SK-N-SH (cell line): ENCODE results near the gene FBH1. TPM values are rescaled to one million over a fixed set of nuclear protein-coding genes. Genes with fewer than 3 reads are reported as not detected.

Experiments
- CTCF ChIA-PET: fragments of 300-600, 350-600 bp; formaldehyde crosslinking; extraction: SDS; loops from one replicate; lab custom pipeline; 2021; lab: Yijun Ruan, JAX
- POLR2A ChIA-PET: fragments of 350-600 bp; sonication (Branson Sonifier 250); formaldehyde crosslinking; extraction: SDS; loops from one replicate; lab custom pipeline; 2020; ENCODE audit warnings: antibody characterized with exemption, inconsistent platforms; lab: Yijun Ruan, JAX
- DNase-seq: peaks from one replicate; pipeline ENCODE4 v3.0.0; 2012
- H2AFZ ChIP-seq: fragments of 200-600 bp; sonication (generic); 2 replicates; pipeline ENCODE4 v1.8.1; 2016; ENCODE audit warnings: antibody characterized with exemption, mild to moderate bottlenecking, low read depth
- H3F3A ChIP-seq: fragments of 200-600 bp; sonication (generic); replicated peaks from 2 replicates; pipeline ENCODE3; 2016; ENCODE audit warnings: antibody characterized with exemption, mild to moderate bottlenecking; ENCODE audit not compliant: insufficient read depth
- H3K27ac ChIP-seq, 2 experiments: fragments of 200-500 bp in 1 of 2; fragments of 200-600 bp in 1 of 2; sonication (Bioruptor generic) in 1 of 2; sonication (generic), shearing (Covaris generic) in 1 of 2; 2 replicates each; pipeline versions ENCODE4 v1.5.1 to v1.6.1; 2014 to 2016; ENCODE audit warnings: low read depth in 2 of 2, inconsistent platforms in 1 of 2, low read length in 1 of 2, mild to moderate bottlenecking in 1 of 2, mixed read lengths in 1 of 2
- H3K27me3 ChIP-seq: fragments of 200-600 bp; sonication (generic), shearing (Covaris generic); 2 replicates; pipeline ENCODE4 v1.6.1; 2016; ENCODE audit warnings: mixed run types; ENCODE audit not compliant: insufficient read depth
- H3K36me3 ChIP-seq, 2 experiments: fragments of 200-500 bp in 1 of 2; fragments of 200-600 bp in 1 of 2; sonication (Bioruptor generic) in 1 of 2; sonication (generic) in 1 of 2; replicated peaks in 1 of 2; 2 replicates each; pipeline versions ENCODE3 to v1.5.1; 2014 to 2016; ENCODE audit warnings: low read length in 1 of 2, mild to moderate bottlenecking in 1 of 2; ENCODE audit not compliant: insufficient read depth in 2 of 2, control insufficient read depth in 1 of 2
- H3K4me1 ChIP-seq, 2 experiments: fragments of 200-500 bp in 1 of 2; fragments of 200-600 bp in 1 of 2; sonication (Bioruptor generic) in 1 of 2; sonication (generic), shearing (Covaris generic) in 1 of 2; 2 replicates each; pipeline versions ENCODE4 v1.5.1 to v1.6.1; 2014 to 2016; ENCODE audit warnings: low read depth in 1 of 2, low read length in 1 of 2, mixed run types in 1 of 2; ENCODE audit not compliant: insufficient read depth in 2 of 2, control insufficient read depth in 1 of 2
- H3K4me2 ChIP-seq: fragments of 200-600 bp; sonication (generic), shearing (Covaris generic); 2 replicates; pipeline ENCODE4 v1.6.1; 2017; ENCODE audit warnings: mixed run types
- H3K4me3 ChIP-seq, 2 experiments: fragments of 200-500 bp in 1 of 2; fragments of 200-600 bp in 1 of 2; sonication (Bioruptor generic) in 1 of 2; sonication (generic), shearing (Covaris generic) in 1 of 2; 2 replicates each; pipeline versions ENCODE4 v1.5.1 to v1.8.1; 2014 to 2016; ENCODE audit warnings: low read depth in 2 of 2, inconsistent platforms in 1 of 2, low read length in 1 of 2, mild to moderate bottlenecking in 1 of 2, mixed read lengths in 1 of 2, moderate library complexity in 1 of 2
- H3K79me2 ChIP-seq: fragments of 200-600 bp; sonication (generic); 2 replicates; pipeline ENCODE4 v1.8.1; 2017; ENCODE audit warnings: mild to moderate bottlenecking; ENCODE audit not compliant: insufficient read depth
- H3K9ac ChIP-seq: fragments of 200-600 bp; sonication (generic); 2 replicates; pipeline ENCODE4 v1.6.1; 2017; ENCODE audit warnings: mixed run types
- H3K9me2 ChIP-seq: fragments of 200-600 bp; sonication (generic); 2 replicates; pipeline ENCODE4 v1.6.1; 2017; ENCODE audit warnings: mixed run types
- H3K9me3 ChIP-seq: fragments of 200-600 bp; sonication (generic); 2 replicates; pipeline ENCODE4 v1.6.1; 2017; ENCODE audit warnings: mixed run types, mild to moderate bottlenecking, moderate library complexity
- H4K20me1 ChIP-seq: fragments of 200-600 bp; sonication (generic); 2 replicates; pipeline ENCODE4 v1.6.1; 2017; ENCODE audit warnings: mild to moderate bottlenecking, mixed run types; ENCODE audit not compliant: insufficient read depth
- ELF1 ChIP-seq: IDR thresholded peaks from 2 replicates; pipeline ENCODE4 v1.4.0; 2012
- EP300 ChIP-seq, 2 experiments: IDR thresholded peaks; 2 replicates each; pipeline versions ENCODE4 v1.4.0 to v1.6.1; 2012; ENCODE audit warnings: borderline replicate concordance in 1 of 2, low read depth in 1 of 2, low read length in 1 of 2
- EZH2phosphoT487 ChIP-seq: fragments of 200-600 bp; sonication (generic); IDR thresholded peaks from 2 replicates; pipeline ENCODE4 v1.6.1; 2017; ENCODE audit warnings: low read depth, mixed run types, mild to moderate bottlenecking, antibody characterized with exemption, moderate library complexity, borderline replicate concordance
- FOSL2 ChIP-seq: IDR thresholded peaks from 2 replicates; pipeline ENCODE4 v1.4.0; 2012; ENCODE audit warnings: low read depth, mild to moderate bottlenecking, moderate library complexity, borderline replicate concordance
- GATA2 ChIP-seq: sonication (generic); formaldehyde crosslinking; IDR thresholded peaks from 2 replicates; pipeline ENCODE4 v1.5.0; 2020; ENCODE audit warnings: mild to moderate bottlenecking, missing genetic modification reagents
- JUND ChIP-seq: IDR thresholded peaks from 2 replicates; pipeline ENCODE4 v1.4.0; 2012
- MAX ChIP-seq: IDR thresholded peaks from 2 replicates; pipeline ENCODE4 v1.4.0; 2012; ENCODE audit warnings: low read depth
- MXI1 ChIP-seq: IDR thresholded peaks from 2 replicates; pipeline ENCODE4 v1.6.1; 2012; ENCODE audit warnings: mild to moderate bottlenecking, low read depth, low read length, improper control_type of control experiment
- NFIC ChIP-seq: IDR thresholded peaks from 2 replicates; pipeline ENCODE4 v1.4.0; 2012; ENCODE audit warnings: borderline replicate concordance
- NRF1 ChIP-seq: IDR thresholded peaks from 2 replicates; pipeline ENCODE4 v1.6.1; 2012; ENCODE audit warnings: low read depth, mild to moderate bottlenecking, low read length
- POLR2AphosphoS5 ChIP-seq: IDR thresholded peaks from 2 replicates; pipeline ENCODE4 v1.6.1; 2012; ENCODE audit warnings: low read depth, low read length
- REST ChIP-seq: IDR thresholded peaks from 2 replicates; pipeline ENCODE4 v1.6.1; 2012; ENCODE audit warnings: mild to moderate bottlenecking, low read depth, low read length, moderate library complexity
- RFX5 ChIP-seq: IDR thresholded peaks from 2 replicates; pipeline ENCODE4 v1.6.1; 2012; ENCODE audit warnings: mild to moderate bottlenecking, improper control_type of control experiment, low read length
- SIN3A ChIP-seq: IDR thresholded peaks from 2 replicates; pipeline ENCODE4 v1.6.1; 2012; ENCODE audit warnings: low read depth, mild to moderate bottlenecking, low read length, moderate library complexity, borderline replicate concordance
- SMC3 ChIP-seq: IDR thresholded peaks from 2 replicates; pipeline ENCODE4 v1.6.1; 2012; ENCODE audit warnings: low read depth, low read length, improper control_type of control experiment
- TEAD4 ChIP-seq: IDR thresholded peaks from 2 replicates; pipeline ENCODE4 v1.4.0; 2012; ENCODE audit warnings: mild to moderate bottlenecking, borderline replicate concordance; ENCODE audit not compliant: insufficient read depth
- USF1 ChIP-seq: IDR thresholded peaks from 2 replicates; pipeline ENCODE4 v1.4.0; 2012; ENCODE audit warnings: low read depth, borderline replicate concordance
- USF2 ChIP-seq: fragments of 150-350 bp; IDR thresholded peaks from 2 replicates; pipeline ENCODE4 v1.6.1; 2017; ENCODE audit warnings: antibody characterized with exemption, low read length, low read depth, borderline replicate concordance
- YY1 ChIP-seq: IDR thresholded peaks from 2 replicates; pipeline ENCODE4 v1.4.0; 2012; ENCODE audit warnings: low read depth, mild to moderate bottlenecking
- ZBTB33 ChIP-seq: IDR thresholded peaks from 2 replicates; pipeline ENCODE4 v1.4.0; 2012; ENCODE audit warnings: low read depth, borderline replicate concordance
- WGBS: methylation state at CpG from one replicate; pipeline ENCODE4 v1.1.6; 2017; ENCODE audit warnings: low lambda C conversion rate; 5-methylcytosine and 5-hydroxymethylcytosine counted together
- polyA plus RNA-seq, 3 experiments: library from polyadenylated mRNA; depleted of rRNA; stranded (reverse); fragments of >200 nt; gene quantifications; 2 replicates each; pipeline ENCODE4 v1.2.3, GENCODE V29; 2012

FBH1 gene
- polyA plus RNA-seq, 1 of the 3 experiments (the other 2 are of a cell fraction): 60.9 TPM

GRCh38 chr10:5959142-5959541, 69.1 kb downstream of the FBH1 start:
- Histone ChIP-seq H3K9ac (no peak overlapping the region), H2AFZ (no peak overlapping the region), H3K4me1 (no peaks in the 10 kb centered on the region), H3K9me3 (no peaks in the 10 kb centered on the region)
- no peak for DNase-seq
- no peak for TF ChIP-seq FOSL2
- no peak for TF ChIP-seq USF2
- no peak for TF ChIP-seq REST
- TF ChIP-seq JUND: no peak
- TF ChIP-seq GATA2 (CRISPR knock-in tag): no peak
- TF ChIP-seq, all 33 proteins: peak for 0
- CTCF ChIA-PET: no interaction called here
- WGBS: 86% methylated on average over 5 of the region's 5 CpGs
- Histone ChIP-seq H3K4me2 (no peak overlapping the region), H3F3A (peaks cover 9% of the 10 kb centered on the region), H3K79me2 (no peaks in the 10 kb centered on the region), H4K20me1 (no peaks in the 10 kb centered on the region), H3K4me3 (no peak overlapping the region), H3K27me3 (no peaks in the 10 kb centered on the region), H3K36me3 (no peaks in the 10 kb centered on the region), H3K9me2 (no peaks in the 10 kb centered on the region), H3K27ac (no peak overlapping the region)
- POLR2A ChIA-PET: no interaction called here

- no peaks in the 10 kb centered on the region for H3K36me3 ChIP-seq
- H3K4me1 ChIP-seq: no peaks in the 10 kb centered on the region
- H2AFZ ChIP-seq: no peak overlapping the region
- H4K20me1 ChIP-seq: no peaks in the 10 kb centered on the region
- no peaks in the 10 kb centered on the region for H3K27me3 ChIP-seq
- 89% methylated on average over 9 of the region's 10 CpGs for WGBS
- H3K9ac ChIP-seq: no peak overlapping the region
- no peak overlapping the region for H3K27ac ChIP-seq
- H3K9me2 ChIP-seq: no peaks in the 10 kb centered on the region
- H3F3A ChIP-seq: peaks cover 9% of the 10 kb centered on the region
- ChIA-PET CTCF (interaction anchor here (1.2 kb wide), 1 partner anchor 28 kb away, joined by 4 read pairs; no protein-coding TSS in a partner anchor), POLR2A (no interaction called here)
- DNase-seq: no peak
- no peak overlapping the region for H3K4me2 ChIP-seq
- no peak overlapping the region for H3K4me3 ChIP-seq
- no peaks in the 10 kb centered on the region for H3K9me3 ChIP-seq
- H3K79me2 ChIP-seq: no peaks in the 10 kb centered on the region
- TF ChIP-seq ELF1: no peak
- TF ChIP-seq SMC3: no peak
- no peak for TF ChIP-seq MXI1
- no peak for TF ChIP-seq GATA2 (CRISPR knock-in tag)
- no peak for TF ChIP-seq POLR2AphosphoS5
- no peak for TF ChIP-seq EZH2phosphoT487
- no peak for TF ChIP-seq ZBTB33
- no peak for TF ChIP-seq SIN3A
- TF ChIP-seq RFX5: no peak
- no peak for TF ChIP-seq NRF1
- no peak for TF ChIP-seq YY1
- no peak for TF ChIP-seq USF1
- no peak for TF ChIP-seq MAX
- TF ChIP-seq EP300 (IDR thresholded peaks at IDR 0.05; ENCODE audit: borderline replicate concordance in 1 of 2, low read depth in 1 of 2, low read length in 1 of 2): no peak
- TF ChIP-seq TEAD4: no peak
- TF ChIP-seq USF2: no peak
- TF ChIP-seq NFIC: no peak
Observed at GRCh38 chr10:5959581-5960069, 69.6 kb downstream of the FBH1 start.
